Tibial nerve (tissue), 4 donors: ENCODE results near the gene TOP1. TPM values are rescaled to one million over a fixed set of nuclear protein-coding genes. Genes with fewer than 3 reads are reported as not detected.
"Not testable (repeated sequence)": the region's sequence is repeated elsewhere in the genome, so short reads cannot be mapped to it uniquely, and the experiment has no call there.

Experiments
- DNase-seq, 2 donors: peaks; one replicate each; pipeline ENCODE4 v3.0.0-alpha.2; 2019; ENCODE audit warnings: low spot score in 2 of 2
- H3K27ac ChIP-seq, 4 donors: fragments of 200-600 bp; sonication (generic) in 3 of 4; one replicate each; pipeline ENCODE4 v1.5.1; 2017 to 2019; ENCODE audit warnings: mild to moderate bottlenecking in 1 of 4
- H3K27me3 ChIP-seq, 2 donors: fragments of 200-600 bp; sonication (generic) in 1 of 2; one replicate each; pipeline versions ENCODE4 v1.5.1 to v1.6.0; 2017 to 2019
- H3K36me3 ChIP-seq, 3 donors: fragments of 200-600 bp; sonication (generic); one replicate each; pipeline ENCODE4 v1.5.1; 2018 to 2019
- H3K4me1 ChIP-seq, 4 donors: fragments of 200-600 bp; sonication (generic) in 3 of 4; one replicate each; pipeline ENCODE4 v1.5.1; 2017 to 2019
- H3K4me3 ChIP-seq, 4 donors: fragments of 200-600 bp; sonication (generic) in 3 of 4; one replicate each; pipeline ENCODE4 v1.5.1; 2017 to 2019; ENCODE audit warnings: mild to moderate bottlenecking in 1 of 4, moderate library complexity in 1 of 4
- H3K9me3 ChIP-seq, 4 donors: fragments of 200-600 bp; sonication (generic) in 3 of 4; one replicate each; pipeline ENCODE4 v1.5.1; 2017 to 2019
- CTCF ChIP-seq, 5 experiments: fragments of 200-600 bp in 3 of 5; fragments of 450-650 bp in 2 of 5; sonication (generic) in 3 of 5; IDR thresholded peaks; one replicate each; pipeline ENCODE4 v1.5.1; 2016 to 2019; ENCODE audit warnings: antibody characterized with exemption in 5 of 5, mild to moderate bottlenecking in 3 of 5, moderate library complexity in 2 of 5
- EP300 ChIP-seq, 2 donors: sonication (generic); formaldehyde crosslinking; IDR thresholded peaks; one replicate each; pipeline ENCODE4 v1.6.1; 2017; ENCODE audit warnings: antibody characterized with exemption in 2 of 2, mild to moderate bottlenecking in 1 of 2
- POLR2A ChIP-seq, 2 donors: fragments of 450-650 bp; IDR thresholded peaks; one replicate each; pipeline ENCODE4 v1.6.1; 2017; ENCODE audit warnings: antibody characterized with exemption in 2 of 2, mild to moderate bottlenecking in 2 of 2, moderate library complexity in 2 of 2
- WGBS, 2 donors: methylation state at CpG; one replicate each; pipeline ENCODE4 v1.1.5; 2018; 5-methylcytosine and 5-hydroxymethylcytosine counted together
- total RNA-seq, 4 donors: library from RNA; depleted of rRNA; stranded (reverse); fragments of >200 nt; gene quantifications; one replicate each; pipeline ENCODE4 v1.1.0, GENCODE V29; 2016

TOP1 gene
- total RNA-seq, 4 donors from 2014 or later, result 17.9 to 29.1 (median 23.1) TPM

- Histone ChIP-seq H3K4me1 (peaks cover 0 to 3% (median 0%) of the 10 kb centered on the region in 4 donors), H3K27me3 (no peaks in the 10 kb centered on the region), H3K9me3 (no peaks in the 10 kb centered on the region), H3K36me3 (peaks cover 0 to 61% (median 13%) of the 10 kb centered on the region in 3 donors), H3K4me3 (no peak overlapping the region), H3K27ac (no peak overlapping the region)
- DNase-seq, result no peak
- TF ChIP-seq CTCF (IDR thresholded peaks at IDR 0.05), result no peak
- 85 to 90% methylated on average over 6 of the region's 6 CpGs for WGBS, 2 donors
Measured at GRCh38 chr20:41125530-41126457, 97.2 kb downstream of the TOP1 start.

- no peak for DNase-seq
- no peaks in the 10 kb centered on the region for H3K27me3 ChIP-seq
- H3K4me3 ChIP-seq, result no peak overlapping the region
- H3K9me3 ChIP-seq, result no peaks in the 10 kb centered on the region
- TF ChIP-seq POLR2A (IDR thresholded peaks at IDR 0.05) (no peak), EP300 (IDR thresholded peaks at IDR 0.05) (no peak), CTCF (IDR thresholded peaks at IDR 0.05) (no peak)
- H3K27ac ChIP-seq, result peak overlapping the region in 1 of 4 donors; percentile 58
- H3K4me1 ChIP-seq, result peaks cover 0 to 3% (median 0%) of the 10 kb centered on the region in 4 donors
- 75 to 78% methylated on average over 3 of the region's 3 CpGs for WGBS, 2 donors
- H3K36me3 ChIP-seq, result peaks cover 0 to 51% (median 6%) of the 10 kb centered on the region in 3 donors
Measured at GRCh38 chr20:41126719-41127118, 98.1 kb downstream of the TOP1 start.

- WGBS, 2 donors, result no CpG with 5 or more reads among the region's 3 CpGs
- H3K27ac ChIP-seq, DNase-seq, H3K4me1 ChIP-seq, H3K9me3 ChIP-seq, H3K27me3 ChIP-seq, H3K4me3 ChIP-seq: not testable (repeated sequence)
- peaks cover 0 to 35% (median 0%) of the 10 kb centered on the region in 3 donors for H3K36me3 ChIP-seq
Measured at GRCh38 chr20:41128317-41128716, 99.7 kb downstream of the TOP1 start.

- no peaks in the 10 kb centered on the region for H3K9me3 ChIP-seq
- 81 to 88% methylated on average over 5 of the region's 5 CpGs for WGBS, 2 donors
- no peak overlapping the region for H3K4me3 ChIP-seq
- no peak overlapping the region for H3K27ac ChIP-seq
- H3K27me3 ChIP-seq, result no peaks in the 10 kb centered on the region
- peaks cover 0 to under 1% (median 0%) of the 10 kb centered on the region in 3 donors for H3K36me3 ChIP-seq
- H3K4me1 ChIP-seq, result peaks cover 0 to 19% (median 0%) of the 10 kb centered on the region in 4 donors
- TF ChIP-seq POLR2A (IDR thresholded peaks at IDR 0.05) (no peak), CTCF (IDR thresholded peaks at IDR 0.05) (no peak), EP300 (IDR thresholded peaks at IDR 0.05) (no peak)
- no peak for DNase-seq
Measured at GRCh38 chr20:41131594-41132387, 103.2 kb downstream of the TOP1 start.

- DNase-seq, H3K9me3 ChIP-seq, H3K27ac ChIP-seq, H3K27me3 ChIP-seq, H3K36me3 ChIP-seq, H3K4me3 ChIP-seq: not testable (repeated sequence)
- peaks cover 0 to 17% (median 0%) of the 10 kb centered on the region in 4 donors for H3K4me1 ChIP-seq
- WGBS, 2 donors, result 85% methylated on average over 9 of the region's 9 CpGs
Measured at GRCh38 chr20:41132388-41132775, 103.8 kb downstream of the TOP1 start.
